ENCODE measurements around the gene LRRC14B. TPM values are rescaled to one million over a fixed set of nuclear protein-coding genes. Genes with fewer than 3 reads are reported as not detected.

The LRRC14B gene
- total RNA-seq, 4 donors from 2014 or later: not detected

GRCh38 chr5:204001-204400, 12.7 kb downstream of the LRRC14B start:
- no peaks in the 10 kb centered on the region for H3K27me3 ChIP-seq
- no peak for TF ChIP-seq POLR2AphosphoS5 (IDR thresholded peaks at IDR 0.05)
- no peak overlapping the region for H3K4me3 ChIP-seq
- DNase-seq (ENCODE audit: low spot score in 2 of 2): no peak
- H3K4me1 ChIP-seq: no peaks in the 10 kb centered on the region
- peaks cover 27% of the 10 kb centered on the region for H3K36me3 ChIP-seq
- WGBS: 97% methylated on average over 5 of the region's 6 CpGs
- H3K9me3 ChIP-seq: no peaks in the 10 kb centered on the region
- H3K27ac ChIP-seq: no peak overlapping the region

DNA sequence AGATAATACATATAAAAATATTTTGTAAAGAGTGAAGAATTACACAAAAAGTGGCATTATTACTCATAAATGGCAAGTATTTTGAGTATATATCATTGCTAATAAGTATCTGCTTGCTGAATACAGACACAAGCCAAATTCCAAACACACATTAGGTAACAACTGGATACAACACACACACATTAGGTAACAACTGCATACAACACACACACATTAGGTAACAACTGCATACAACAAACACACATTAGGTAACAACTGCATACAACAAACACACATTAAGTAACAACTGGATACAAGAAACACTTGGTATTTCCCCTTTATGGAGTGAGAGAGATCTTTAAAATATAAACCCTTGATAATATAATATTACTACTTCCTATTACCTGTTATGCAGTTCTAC, 13.2 kb downstream of the LRRC14B start:
- TF ChIP-seq EP300 (IDR thresholded peaks at IDR 0.05) (no peak), POLR2AphosphoS5 (IDR thresholded peaks at IDR 0.05) (no peak), POLR2A (IDR thresholded peaks at IDR 0.05) (no peak)
- Histone ChIP-seq H3K4me1 (no peaks in the 10 kb centered on the region), H3K27me3 (no peaks in the 10 kb centered on the region), H3K36me3 (peaks cover 27% of the 10 kb centered on the region), H3K9me3 (no peaks in the 10 kb centered on the region), H3K27ac (no peak overlapping the region), H3K4me3 (no peak overlapping the region)
- no peak for DNase-seq (ENCODE audit: low spot score in 2 of 2)

GRCh38 chr5:204966-205670, 13.8 kb downstream of the LRRC14B start:
- peaks cover 27% of the 10 kb centered on the region for H3K36me3 ChIP-seq
- WGBS: 96% methylated on average over 30 of the region's 30 CpGs
- no peak overlapping the region for H3K27ac ChIP-seq
- H3K4me1 ChIP-seq: no peaks in the 10 kb centered on the region
- H3K4me3 ChIP-seq: no peak overlapping the region
- no peaks in the 10 kb centered on the region for H3K9me3 ChIP-seq
- DNase-seq (ENCODE audit: low spot score in 2 of 2): no peak
- no peak for TF ChIP-seq POLR2AphosphoS5 (IDR thresholded peaks at IDR 0.05)
- TF ChIP-seq EP300 (IDR thresholded peaks at IDR 0.05): no peak
- TF ChIP-seq POLR2A (IDR thresholded peaks at IDR 0.05): no peak
- no peak for TF ChIP-seq CTCF (IDR thresholded peaks at IDR 0.05)
- no peaks in the 10 kb centered on the region for H3K27me3 ChIP-seq

DNA sequence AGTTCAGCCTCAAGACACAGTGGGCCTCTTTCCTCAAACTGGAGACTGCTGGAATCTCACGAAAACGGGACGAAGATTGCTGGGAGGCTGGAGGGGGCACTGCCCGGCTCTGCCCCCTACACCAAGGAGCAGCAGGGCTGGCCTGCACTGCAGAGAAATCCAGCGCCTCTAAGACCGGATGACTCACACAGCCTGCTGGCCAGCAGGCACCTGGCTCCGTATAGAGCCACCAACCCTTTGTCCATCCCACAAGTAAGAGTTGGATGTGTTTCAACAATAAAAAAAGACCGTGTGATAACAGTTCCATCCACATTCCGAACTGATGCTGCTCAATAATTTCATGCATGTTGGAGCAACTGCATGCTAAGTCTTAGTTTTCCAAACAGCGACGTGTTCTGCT, 15.1 kb downstream of the LRRC14B start:
- Histone ChIP-seq H3K4me1 (no peaks in the 10 kb centered on the region), H3K36me3 (peaks cover 27% of the 10 kb centered on the region), H3K27me3 (no peaks in the 10 kb centered on the region), H3K4me3 (no peak overlapping the region), H3K27ac (no peak overlapping the region), H3K9me3 (no peaks in the 10 kb centered on the region)
- no peak for DNase-seq (ENCODE audit: low spot score in 2 of 2)
- TF ChIP-seq POLR2A (IDR thresholded peaks at IDR 0.05): no peak
- no peak for TF ChIP-seq CTCF (IDR thresholded peaks at IDR 0.05)
- no peak for TF ChIP-seq POLR2AphosphoS5 (IDR thresholded peaks at IDR 0.05)
- no peak for TF ChIP-seq EP300 (IDR thresholded peaks at IDR 0.05)
- 73% methylated on average over 11 of the region's 11 CpGs for WGBS

DNA sequence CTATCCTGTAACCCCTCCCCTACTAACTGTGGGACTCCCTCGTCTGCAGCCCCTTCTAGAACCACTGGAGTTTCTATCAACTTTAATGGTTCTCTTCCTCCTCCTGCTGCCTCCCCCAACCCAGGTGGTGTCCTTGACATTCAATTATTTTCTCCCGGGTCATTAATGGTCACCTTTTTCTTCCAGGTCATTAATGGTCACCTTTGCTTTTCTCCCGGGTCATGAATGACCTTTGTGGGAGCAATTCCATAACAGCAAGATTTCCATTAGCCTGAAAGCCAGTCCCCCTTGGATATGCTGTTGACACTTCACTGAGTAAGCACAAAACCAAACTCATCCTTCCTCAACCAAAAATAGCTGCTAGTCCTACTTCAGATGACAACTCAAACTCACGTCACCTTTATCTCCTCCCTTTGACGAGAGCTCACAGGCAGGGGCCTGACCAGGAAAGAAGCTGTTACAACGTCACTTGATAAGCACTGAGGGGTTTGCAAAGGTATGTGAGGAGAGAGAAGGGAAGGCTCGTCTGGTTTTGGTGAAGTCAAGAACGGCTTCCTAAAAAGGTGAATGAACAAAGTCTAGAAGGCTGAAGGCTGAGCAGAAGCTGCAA, 15.7 kb downstream of the LRRC14B start:
- Histone ChIP-seq H3K4me3 (no peak overlapping the region), H3K4me1 (no peaks in the 10 kb centered on the region), H3K27me3 (no peaks in the 10 kb centered on the region), H3K27ac (no peak overlapping the region), H3K36me3 (peaks cover 27% of the 10 kb centered on the region), H3K9me3 (no peaks in the 10 kb centered on the region)
- TF ChIP-seq CTCF (IDR thresholded peaks at IDR 0.05) (no peak), EP300 (IDR thresholded peaks at IDR 0.05) (no peak), POLR2AphosphoS5 (IDR thresholded peaks at IDR 0.05) (no peak), POLR2A (IDR thresholded peaks at IDR 0.05) (no peak)
- WGBS: 87% methylated on average over 8 of the region's 8 CpGs
- no peak for DNase-seq (ENCODE audit: low spot score in 2 of 2)

GRCh38 chr5:207599-207998, 16.3 kb downstream of the LRRC14B start:
- WGBS: 76% methylated on average over 11 of the region's 14 CpGs

More at GRCh38 chr5:207599-207998, 16.3 kb downstream of the LRRC14B start:
- no peak overlapping the region for H3K4me3 ChIP-seq
- DNase-seq (ENCODE audit: low spot score in 2 of 2): no peak
- H3K36me3 ChIP-seq: peaks cover 27% of the 10 kb centered on the region
- H3K9me3 ChIP-seq: no peaks in the 10 kb centered on the region
- H3K4me1 ChIP-seq: no peaks in the 10 kb centered on the region
- H3K27me3 ChIP-seq: no peaks in the 10 kb centered on the region
- no peak overlapping the region for H3K27ac ChIP-seq
- no peak for TF ChIP-seq CTCF (IDR thresholded peaks at IDR 0.05)
- TF ChIP-seq EP300 (IDR thresholded peaks at IDR 0.05): no peak
- no peak for TF ChIP-seq POLR2AphosphoS5 (IDR thresholded peaks at IDR 0.05)
- TF ChIP-seq POLR2A (IDR thresholded peaks at IDR 0.05): no peak

All from suprapubic skin (tissue), 4 donors.